NB4 (cell line): Measurements from ENCODE around the gene PLAAT5.

ENCODE experiments used
- DNase-seq: peaks from one replicate; pipeline ENCODE4 v3.0.0; 2010; ENCODE audit warnings: low read depth
- H3K4me3 ChIP-seq: one replicate; pipeline ENCODE4 v1.5.1; 2011; ENCODE audit warnings: mild to moderate bottlenecking, low read depth, low read length, moderate library complexity
- CTCF ChIP-seq: IDR thresholded peaks from one replicate; pipeline ENCODE4 v1.5.1; 2012; ENCODE audit warnings: low read depth, low read length
- MYC ChIP-seq: IDR thresholded peaks from 2 replicates; pipeline ENCODE4 v1.6.1; 2011; ENCODE audit warnings: low read depth, low read length
- POLR2A ChIP-seq: IDR thresholded peaks from 2 replicates; pipeline ENCODE4 v1.6.1; 2011; ENCODE audit warnings: mild to moderate bottlenecking; ENCODE audit not compliant: insufficient read length; ENCODE audit errors: extremely low read depth
- TF ChIP-seq, protein P1 (sequence below): IDR thresholded peaks from 2 replicates; pipeline ENCODE4 v1.6.1; 2011; ENCODE audit warnings: low read depth, low read length

PLAAT5 gene

GRCh38 chr11:63427971-63428508, 62.9 kb downstream of the PLAAT5 start:
- DNase-seq: peak; percentile 14
- H3K4me3 ChIP-seq: no peak overlapping the region

DNA sequence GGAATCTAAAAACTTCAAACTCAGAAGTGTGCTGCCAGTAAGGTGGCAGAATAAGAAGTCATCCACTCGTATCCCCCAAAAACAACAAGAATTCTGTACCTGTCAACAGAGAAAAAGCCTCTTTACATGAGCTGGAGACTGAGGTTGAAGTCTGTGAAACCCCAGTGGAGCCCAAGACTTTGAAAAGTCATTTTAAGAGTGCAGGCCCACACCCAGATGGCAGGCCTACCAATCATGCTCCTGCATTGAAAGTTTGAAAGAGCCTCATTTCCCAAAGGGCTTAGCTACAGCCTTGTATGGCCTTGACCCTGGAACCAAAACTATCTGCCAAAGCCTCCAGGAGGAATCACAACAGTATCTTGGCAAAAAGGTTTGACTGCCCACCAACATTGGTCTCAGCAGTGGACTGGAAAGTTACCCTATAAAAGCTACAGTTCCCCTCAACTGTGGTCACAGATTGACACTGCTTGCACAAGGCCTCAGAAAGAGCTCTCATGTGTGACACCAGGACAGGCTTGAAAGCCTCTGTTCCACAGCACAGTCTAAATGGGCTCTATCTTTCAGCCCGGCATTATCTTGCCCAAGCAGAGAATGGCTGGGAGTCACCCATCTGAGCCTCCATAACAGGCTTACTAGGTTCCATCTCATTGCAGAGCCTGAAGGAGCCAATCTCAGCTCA, 73.7 kb downstream of the PLAAT5 start:
- no peak for DNase-seq
- TF ChIP-seq, protein P1, sequence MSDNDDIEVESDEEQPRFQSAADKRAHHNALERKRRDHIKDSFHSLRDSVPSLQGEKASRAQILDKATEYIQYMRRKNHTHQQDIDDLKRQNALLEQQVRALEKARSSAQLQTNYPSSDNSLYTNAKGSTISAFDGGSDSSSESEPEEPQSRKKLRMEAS: no peak
- TF ChIP-seq CTCF (no peak), POLR2A (no peak), MYC (no peak)
- no peak overlapping the region for H3K4me3 ChIP-seq

More at GRCh38 chr11:63427971-63428508, 62.9 kb downstream of the PLAAT5 start:
- no peak for TF ChIP-seq CTCF
- TF ChIP-seq POLR2A: no peak
- no peak for TF ChIP-seq MYC
- TF ChIP-seq, protein P1: no peak
